Measurements from ENCODE around the gene ACTL8. TPM values are rescaled to one million over a fixed set of nuclear protein-coding genes. Genes with fewer than 3 reads are reported as not detected.

ACTL8 gene
- total RNA-seq, 1 donor from 2014 or later = not detected

- no peaks in the 10 kb centered on the region for H3K9me3 Mint-ChIP-seq (ENCODE audit: low read depth)
- H3K4me3 Mint-ChIP-seq (ENCODE audit: unreplicated experiment) = no peak overlapping the region
- no peak for TF ChIP-seq CTCF (IDR thresholded peaks at IDR 0.05)
- no peaks in the 10 kb centered on the region for H3K4me1 Mint-ChIP-seq (ENCODE audit: low read depth)
- no peak overlapping the region for H3K27ac Mint-ChIP-seq (ENCODE audit: unreplicated experiment)
- no peaks in the 10 kb centered on the region for H3K36me3 Mint-ChIP-seq (ENCODE audit: low read depth)
- peaks cover 19% of the 10 kb centered on the region for H3K27me3 Mint-ChIP-seq (ENCODE audit: low read depth)
- DNase-seq (ENCODE audit: low spot score) = no peak
Observed at GRCh38 chr1:17734609-17735008, 20.5 kb upstream of the ACTL8 start.

DNA sequence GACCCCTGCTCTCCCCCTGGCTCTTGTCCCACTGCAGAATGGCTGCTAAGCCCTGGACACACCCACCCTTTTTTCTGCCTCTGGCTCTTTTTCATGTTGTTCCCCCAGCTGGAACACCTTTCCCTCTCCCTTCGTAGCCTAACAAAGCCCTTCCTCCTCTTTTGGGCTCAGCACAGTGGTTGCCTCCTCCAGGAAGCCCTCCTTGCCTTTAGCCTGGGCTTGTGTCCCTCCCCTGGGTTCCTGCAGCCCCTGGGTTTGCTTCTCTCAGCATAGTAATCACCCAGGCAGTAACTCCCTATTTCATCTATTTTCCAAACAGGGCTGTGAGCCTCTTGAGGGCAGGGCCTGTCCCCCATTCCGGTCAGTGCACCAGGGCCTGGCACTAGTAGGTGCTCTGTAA, 19.8 kb upstream of the ACTL8 start:
- H3K27me3 Mint-ChIP-seq (ENCODE audit: low read depth) = peaks cover 18% of the 10 kb centered on the region
- no peaks in the 10 kb centered on the region for H3K4me1 Mint-ChIP-seq (ENCODE audit: low read depth)
- TF ChIP-seq CTCF (IDR thresholded peaks at IDR 0.05) = no peak
- no peaks in the 10 kb centered on the region for H3K36me3 Mint-ChIP-seq (ENCODE audit: low read depth)
- H3K27ac Mint-ChIP-seq (ENCODE audit: unreplicated experiment) = no peak overlapping the region
- H3K4me3 Mint-ChIP-seq (ENCODE audit: unreplicated experiment) = no peak overlapping the region
- H3K9me3 Mint-ChIP-seq (ENCODE audit: low read depth) = no peaks in the 10 kb centered on the region
- DNase-seq (ENCODE audit: low spot score) = no peak

GRCh38 chr1:17735793-17736192, 19.3 kb upstream of the ACTL8 start:
- Mint-ChIP-seq H3K27ac (ENCODE audit: unreplicated experiment) (no peak overlapping the region), H3K4me1 (ENCODE audit: low read depth) (no peaks in the 10 kb centered on the region), H3K27me3 (ENCODE audit: low read depth) (peaks cover 20% of the 10 kb centered on the region)

DNA sequence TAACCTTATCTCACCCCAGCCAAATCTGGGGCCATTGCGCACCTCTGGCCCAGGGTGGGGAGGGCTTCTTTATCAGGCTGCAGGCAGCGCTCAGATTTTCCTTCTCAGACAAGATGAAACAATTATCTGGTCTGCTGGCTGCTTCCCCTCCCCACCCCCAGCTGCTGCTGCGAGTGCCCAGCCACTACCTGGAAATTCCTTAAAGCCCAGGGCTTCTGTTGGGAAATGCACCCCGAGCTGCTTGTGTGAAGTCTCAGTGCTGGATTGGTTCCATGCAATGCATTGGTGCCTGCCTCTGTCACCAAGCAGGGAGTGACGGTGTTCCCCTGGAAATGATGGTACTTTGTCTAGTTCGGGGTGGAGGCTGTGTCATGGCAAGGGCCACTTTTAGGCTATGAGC, 18.5 kb upstream of the ACTL8 start:
- DNase-seq (ENCODE audit: low spot score) = no peak
- H3K36me3 Mint-ChIP-seq (ENCODE audit: low read depth) = no peaks in the 10 kb centered on the region
- H3K27ac Mint-ChIP-seq (ENCODE audit: unreplicated experiment) = no peak overlapping the region
- H3K4me1 Mint-ChIP-seq (ENCODE audit: low read depth) = no peaks in the 10 kb centered on the region
- no peaks in the 10 kb centered on the region for H3K9me3 Mint-ChIP-seq (ENCODE audit: low read depth)
- H3K27me3 Mint-ChIP-seq (ENCODE audit: low read depth) = peaks cover 25% of the 10 kb centered on the region
- H3K4me3 Mint-ChIP-seq (ENCODE audit: unreplicated experiment) = no peak overlapping the region
- no peak for TF ChIP-seq CTCF (IDR thresholded peaks at IDR 0.05)

More at GRCh38 chr1:17735793-17736192, 19.3 kb upstream of the ACTL8 start:
- Mint-ChIP-seq H3K36me3 (ENCODE audit: low read depth) (no peaks in the 10 kb centered on the region), H3K4me3 (ENCODE audit: unreplicated experiment) (no peak overlapping the region), H3K9me3 (ENCODE audit: low read depth) (no peaks in the 10 kb centered on the region)
- no peak for DNase-seq (ENCODE audit: low spot score)
- TF ChIP-seq CTCF (IDR thresholded peaks at IDR 0.05) = no peak

GRCh38 chr1:17739050-17739449, 16.1 kb upstream of the ACTL8 start:
- DNase-seq (ENCODE audit: low spot score) = no peak
- no peak overlapping the region for H3K27ac Mint-ChIP-seq (ENCODE audit: unreplicated experiment)

More at GRCh38 chr1:17739050-17739449, 16.1 kb upstream of the ACTL8 start:
- no peak for TF ChIP-seq CTCF (IDR thresholded peaks at IDR 0.05)
- H3K4me1 Mint-ChIP-seq (ENCODE audit: low read depth) = no peaks in the 10 kb centered on the region
- H3K9me3 Mint-ChIP-seq (ENCODE audit: low read depth) = no peaks in the 10 kb centered on the region
- peaks cover 32% of the 10 kb centered on the region for H3K27me3 Mint-ChIP-seq (ENCODE audit: low read depth)
- H3K4me3 Mint-ChIP-seq (ENCODE audit: unreplicated experiment) = no peak overlapping the region
- no peaks in the 10 kb centered on the region for H3K36me3 Mint-ChIP-seq (ENCODE audit: low read depth)
